NB4 (cell line): ENCODE data around the gene SND1.

ENCODE experiments used
- CTCF ChIP-seq: IDR thresholded peaks from one replicate; pipeline ENCODE4 v1.5.1; 2012; ENCODE audit warnings: low read depth, low read length
- POLR2A ChIP-seq: IDR thresholded peaks from 2 replicates; pipeline ENCODE4 v1.6.1; 2011; ENCODE audit warnings: mild to moderate bottlenecking; ENCODE audit not compliant: insufficient read length; ENCODE audit errors: extremely low read depth

DNA sequence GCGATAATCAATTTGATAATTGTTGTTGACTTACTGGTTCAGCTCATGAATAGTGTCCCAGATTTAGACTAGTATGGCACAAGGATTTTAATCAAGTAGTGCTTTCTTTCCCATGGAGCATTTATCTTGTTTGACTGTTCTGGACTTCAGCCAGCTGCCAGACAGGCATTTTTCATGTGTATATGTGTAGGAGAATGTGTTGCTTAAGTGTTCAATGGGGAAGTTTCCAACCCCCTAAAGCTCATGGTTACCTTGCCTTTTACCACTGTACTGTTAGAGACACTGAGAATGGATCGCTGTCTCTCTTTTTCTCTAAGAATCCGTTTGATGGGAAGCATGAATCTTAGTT lies 275.3 kb downstream of the SND1 start:
- TF ChIP-seq CTCF (no peak), POLR2A (no peak)
